Neural cell (in vitro differentiated cells): Measurements from ENCODE around the gene EPS8. TPM values are rescaled to one million over a fixed set of nuclear protein-coding genes. Genes with fewer than 3 reads are reported as not detected.

ENCODE experiments used
- H2AFZ ChIP-seq: fragments of 200-600, 300-800 bp; sonication (generic), shearing (Covaris generic); 2 replicates; pipeline ENCODE4 v1.6.0; 2014; ENCODE audit warnings: low read depth, mild to moderate bottlenecking, antibody characterized with exemption, low read length, moderate library complexity
- H3F3A ChIP-seq: fragments of 200-600 bp; shearing (Covaris generic); 2 replicates; pipeline ENCODE4 v1.6.1; 2016; ENCODE audit warnings: mild to moderate bottlenecking, moderate library complexity, mixed read lengths, antibody characterized with exemption, low read length; ENCODE audit not compliant: insufficient read depth, poor library complexity, severe bottlenecking
- H3K27ac ChIP-seq: fragments of 200-600, 300-800 bp; sonication (generic), shearing (Covaris generic); 2 replicates; pipeline ENCODE4 v1.5.1; 2014; ENCODE audit warnings: mild to moderate bottlenecking, low read length, moderate library complexity
- H3K27me3 ChIP-seq: fragments of 300-800, 200-600 bp; sonication (generic), shearing (Covaris generic); 2 replicates; pipeline ENCODE4 v1.6.0; 2014; ENCODE audit warnings: mild to moderate bottlenecking, low read depth, low read length, moderate library complexity; ENCODE audit not compliant: insufficient read depth
- H3K36me3 ChIP-seq: fragments of 300-800, 200-600 bp; sonication (generic), shearing (Covaris generic); 2 replicates; pipeline ENCODE4 v1.5.1; 2014; ENCODE audit warnings: mild to moderate bottlenecking, antibody characterized with exemption, low read length, moderate library complexity; ENCODE audit not compliant: insufficient read depth
- H3K4me2 ChIP-seq: fragments of 300-800, 200-600 bp; sonication (generic), shearing (Covaris generic); 2 replicates; pipeline ENCODE4 v1.6.0; 2014; ENCODE audit warnings: mild to moderate bottlenecking, low read length
- H3K4me3 ChIP-seq: fragments of 300-800, 200-600 bp; sonication (generic), shearing (Covaris generic); 2 replicates; pipeline ENCODE4 v1.5.1; 2014; ENCODE audit warnings: mild to moderate bottlenecking, low read length, moderate library complexity
- H3K79me2 ChIP-seq: fragments of 200-600 bp; shearing (Covaris generic); replicated peaks from 2 replicates; pipeline ENCODE4 v1.6.0; 2014; ENCODE audit warnings: mild to moderate bottlenecking, low read length, moderate library complexity; ENCODE audit not compliant: insufficient read depth
- H3K9ac ChIP-seq: fragments of 300-800, 200-600 bp; sonication (generic), shearing (Covaris generic); 2 replicates; pipeline ENCODE4 v1.6.1; 2016; ENCODE audit warnings: mild to moderate bottlenecking, low read length, mixed read lengths
- H3K9me2 ChIP-seq: fragments of 200-600 bp; shearing (Covaris generic); 2 replicates; pipeline ENCODE4 v1.6.1; 2016; ENCODE audit warnings: mild to moderate bottlenecking, low read length, mixed read lengths; ENCODE audit not compliant: insufficient read depth
- H3K9me3 ChIP-seq: fragments of 200-600, 300-800 bp; sonication (generic), shearing (Covaris generic); 2 replicates; pipeline ENCODE4 v1.6.1; 2016; ENCODE audit warnings: mild to moderate bottlenecking, mixed run types, low read length, moderate library complexity, mixed read lengths
- H4K20me1 ChIP-seq: fragments of 200-600 bp; shearing (Covaris generic); 2 replicates; pipeline ENCODE4 v1.6.1; 2016; ENCODE audit warnings: mild to moderate bottlenecking, mixed run types; ENCODE audit not compliant: insufficient read depth
- CTCF ChIP-seq: fragments of 450-650 bp; IDR thresholded peaks from 2 replicates; pipeline ENCODE4 v1.5.1; 2014; ENCODE audit warnings: antibody characterized with exemption, mild to moderate bottlenecking, moderate library complexity; ENCODE audit not compliant: poor library complexity, severe bottlenecking
- EP300 ChIP-seq: fragments of 450-650 bp; conservative IDR thresholded peaks from 2 replicates; pipeline ENCODE4 v1.6.1; 2014; ENCODE audit warnings: antibody characterized with exemption, mild to moderate bottlenecking, moderate library complexity; ENCODE audit not compliant: poor library complexity, severe bottlenecking
- EZH2 ChIP-seq: fragments of 200-600, 300-800 bp; shearing (Covaris generic), sonication (generic); IDR thresholded peaks from 2 replicates; pipeline ENCODE4 v1.6.1; 2014; ENCODE audit warnings: antibody characterized with exemption, low read length, borderline replicate concordance, mild to moderate bottlenecking; ENCODE audit not compliant: insufficient read depth, poor library complexity, severe bottlenecking
- MXI1 ChIP-seq: fragments of 450-650 bp; conservative IDR thresholded peaks from 2 replicates; pipeline ENCODE4 v1.6.1; 2014; ENCODE audit warnings: antibody characterized with exemption, mild to moderate bottlenecking; ENCODE audit not compliant: poor library complexity, severe bottlenecking
- POLR2AphosphoS5 ChIP-seq: IDR thresholded peaks from 2 replicates; pipeline ENCODE4 v1.6.1; 2012
- RAD21 ChIP-seq: fragments of 450-650 bp; conservative IDR thresholded peaks from 2 replicates; pipeline ENCODE4 v1.6.1; 2014; ENCODE audit warnings: antibody characterized with exemption, mild to moderate bottlenecking, moderate library complexity
- REST ChIP-seq: IDR thresholded peaks from 2 replicates; pipeline ENCODE4 v1.6.1; 2012; ENCODE audit warnings: borderline replicate concordance
- SMC3 ChIP-seq: fragments of 450-650 bp; conservative IDR thresholded peaks from 2 replicates; pipeline ENCODE4 v1.6.1; 2014; ENCODE audit warnings: antibody characterized with exemption, mild to moderate bottlenecking, moderate library complexity; ENCODE audit not compliant: poor library complexity
- TAF1 ChIP-seq: IDR thresholded peaks from 2 replicates; pipeline ENCODE4 v1.6.1; 2012; ENCODE audit warnings: low read depth
- polyA plus RNA-seq: library from polyadenylated mRNA; depleted of rRNA; stranded (reverse); fragments of >200 nt; gene quantifications from 2 replicates; pipeline ENCODE4 v1.2.3, GENCODE V29; 2014

EPS8 gene
- polyA plus RNA-seq, 1 donor from 2014 or later, result 12.2 TPM

- Histone ChIP-seq H3K27ac (no peak overlapping the region), H3K79me2 (no peaks in the 10 kb centered on the region), H3K9ac (no peak overlapping the region), H4K20me1 (no peaks in the 10 kb centered on the region), H3K9me3 (no peaks in the 10 kb centered on the region), H3K36me3 (no peaks in the 10 kb centered on the region), H3F3A (no peaks in the 10 kb centered on the region), H3K4me2 (no peak overlapping the region), H3K9me2 (no peaks in the 10 kb centered on the region), H2AFZ (no peak overlapping the region), H3K4me3 (no peak overlapping the region), H3K27me3 (no peaks in the 10 kb centered on the region)
- TF ChIP-seq MXI1 (no peak), EP300 (no peak), POLR2AphosphoS5 (no peak), SMC3 (no peak), REST (no peak), TAF1 (no peak), CTCF (no peak), RAD21 (no peak), EZH2 (no peak)
Observed at GRCh38 chr12:15709551-15709950, 79.6 kb downstream of the EPS8 start.

GRCh38 chr12:15708396-15709076, 80.7 kb downstream of the EPS8 start:
- H3K9me2 ChIP-seq, result no peaks in the 10 kb centered on the region
- no peak overlapping the region for H3K27ac ChIP-seq
- no peaks in the 10 kb centered on the region for H3F3A ChIP-seq
- no peak overlapping the region for H3K4me3 ChIP-seq
- H3K9me3 ChIP-seq, result no peaks in the 10 kb centered on the region
- no peak overlapping the region for H3K4me2 ChIP-seq
- no peak overlapping the region for H2AFZ ChIP-seq
- H3K36me3 ChIP-seq, result no peaks in the 10 kb centered on the region
- H4K20me1 ChIP-seq, result no peaks in the 10 kb centered on the region
- H3K79me2 ChIP-seq, result no peaks in the 10 kb centered on the region
- no peak overlapping the region for H3K9ac ChIP-seq
- H3K27me3 ChIP-seq, result no peaks in the 10 kb centered on the region
- TF ChIP-seq EP300 (no peak), POLR2AphosphoS5 (no peak), TAF1 (no peak)
